Mucosa of descending colon (tissue), 3 donors: ENCODE data around the gene SUN3. TPM values are rescaled to one million over a fixed set of nuclear protein-coding genes. Genes with fewer than 3 reads are reported as not detected.
"Not testable (repeated sequence)": the region's sequence is repeated elsewhere in the genome, so short reads cannot be mapped to it uniquely, and the experiment has no call there.

Experiments used
- ATAC-seq: fragments of 200-7000 bp; cut with Tn5 transposase; one replicate; pipeline ENCODE4 v1.9.1; 2020; ENCODE audit warnings: mild to moderate bottlenecking, moderate library complexity
- DNase-seq, 3 donors: peaks; one replicate each; pipeline ENCODE4 v3.0.0-alpha.2; 2020
- H3K36me3 ChIP-seq: fragments of 200-600 bp; one replicate; pipeline ENCODE4 v1.8.0; 2021; ENCODE audit warnings: low read depth, mild to moderate bottlenecking
- H3K4me1 ChIP-seq: fragments of 200-600 bp; one replicate; pipeline ENCODE4 v1.8.0; 2021; ENCODE audit warnings: low read depth, mild to moderate bottlenecking
- H3K4me3 ChIP-seq: fragments of 200-600 bp; one replicate; pipeline ENCODE4 v1.8.0; 2021; ENCODE audit warnings: mild to moderate bottlenecking
- H3K9me3 ChIP-seq: fragments of 200-600 bp; one replicate; pipeline ENCODE4 v1.8.0; 2021; ENCODE audit warnings: mild to moderate bottlenecking
- intact Hi-C, 2 donors: fragments of 100-400 bp; cut with DNase I in 1 of 2; cut with micrococcal nuclease in 1 of 2; formaldehyde crosslinking; loops; one replicate each; pipeline versions ENCODE4 v1.11.0 to v1.11.1; 2022; cut with DNase I, micrococcal nuclease
- total RNA-seq, 3 donors: library from RNA; stranded (reverse); fragmentation: NEBNext Ultra II Directional in 2 of 3; extraction: Animal tissue kit (Norgen Biotek cat#: 25700) in 2 of 3; gene quantifications; one replicate each; pipeline versions ENCODE4 v1.2.1 to v1.2.4, GENCODE V29; 2021 to 2023
- TF ChIP-seq, protein P1 (sequence below): fragments of 200-600 bp; IDR thresholded peaks from one replicate; pipeline ENCODE4 v1.8.0; 2022; ENCODE audit warnings: antibody characterized with exemption, mild to moderate bottlenecking
- donor health status: DM: no; HTN: no; CAD: no; lungs with moderate emphysema.
- donor health status: DM: no; HTN: no; CAD: no.
- donor health status: DM: no; HTN: yes; CAD: no.

The SUN3 gene
- total RNA-seq, 3 donors from 2014 or later, result 0.31 TPM; not detected in 2

DNA sequence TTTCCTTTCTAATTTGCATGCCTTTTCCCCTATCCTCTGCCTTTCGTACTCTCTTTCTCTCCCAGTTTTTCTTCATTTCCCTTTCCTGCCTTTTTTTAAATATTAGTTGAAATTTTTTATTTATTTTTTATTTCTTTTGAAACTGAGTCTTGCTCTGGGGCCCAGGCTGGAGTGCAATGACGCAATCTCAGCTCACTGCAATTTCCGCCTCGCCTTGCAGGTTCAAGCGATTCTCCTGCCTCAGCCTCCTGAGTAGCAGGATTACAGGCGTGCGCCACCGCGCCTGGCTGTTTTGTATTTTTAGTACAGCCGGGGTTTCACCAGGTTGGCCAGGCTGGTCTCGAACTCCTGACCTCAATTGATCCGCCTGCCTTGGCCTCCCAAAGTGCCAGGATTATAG lies 29.5 kb downstream of the SUN3 start:
- DNase-seq (no peak), ATAC-seq (no peak)
- no peaks in the 10 kb centered on the region for H3K4me1 ChIP-seq
- no peak overlapping the region for H3K4me3 ChIP-seq
- intact Hi-C loops, result loop anchor here in 1 of 2 donors (10.0 kb wide), 1 partner anchor 105 kb away; no protein-coding TSS in a partner anchor
- no peaks in the 10 kb centered on the region for H3K9me3 ChIP-seq
- no peaks in the 10 kb centered on the region for H3K36me3 ChIP-seq
- TF ChIP-seq, protein P1, sequence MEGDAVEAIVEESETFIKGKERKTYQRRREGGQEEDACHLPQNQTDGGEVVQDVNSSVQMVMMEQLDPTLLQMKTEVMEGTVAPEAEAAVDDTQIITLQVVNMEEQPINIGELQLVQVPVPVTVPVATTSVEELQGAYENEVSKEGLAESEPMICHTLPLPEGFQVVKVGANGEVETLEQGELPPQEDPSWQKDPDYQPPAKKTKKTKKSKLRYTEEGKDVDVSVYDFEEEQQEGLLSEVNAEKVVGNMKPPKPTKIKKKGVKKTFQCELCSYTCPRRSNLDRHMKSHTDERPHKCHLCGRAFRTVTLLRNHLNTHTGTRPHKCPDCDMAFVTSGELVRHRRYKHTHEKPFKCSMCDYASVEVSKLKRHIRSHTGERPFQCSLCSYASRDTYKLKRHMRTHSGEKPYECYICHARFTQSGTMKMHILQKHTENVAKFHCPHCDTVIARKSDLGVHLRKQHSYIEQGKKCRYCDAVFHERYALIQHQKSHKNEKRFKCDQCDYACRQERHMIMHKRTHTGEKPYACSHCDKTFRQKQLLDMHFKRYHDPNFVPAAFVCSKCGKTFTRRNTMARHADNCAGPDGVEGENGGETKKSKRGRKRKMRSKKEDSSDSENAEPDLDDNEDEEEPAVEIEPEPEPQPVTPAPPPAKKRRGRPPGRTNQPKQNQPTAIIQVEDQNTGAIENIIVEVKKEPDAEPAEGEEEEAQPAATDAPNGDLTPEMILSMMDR, result no peak

DNA sequence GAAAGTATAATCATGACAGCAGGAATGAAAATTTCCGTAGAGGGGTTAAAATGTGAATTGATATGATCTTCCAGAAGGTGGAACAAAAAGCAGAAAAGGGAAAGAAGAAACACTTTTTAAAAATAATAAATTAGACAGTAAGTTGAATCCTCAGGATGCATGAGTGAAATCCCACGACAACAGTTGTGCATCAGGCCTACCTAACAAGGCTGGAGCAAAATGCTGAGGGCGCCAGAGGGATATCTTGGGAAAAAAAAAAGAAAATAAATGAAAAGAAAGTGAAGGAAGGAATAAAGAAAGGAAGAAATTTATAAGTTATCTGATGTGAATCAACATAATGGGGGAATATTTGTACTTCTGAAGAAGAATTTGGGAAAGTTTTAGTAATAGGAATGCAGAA lies 36.5 kb downstream of the SUN3 start:
- Histone ChIP-seq H3K36me3 (no peaks in the 10 kb centered on the region), H3K9me3 (no peaks in the 10 kb centered on the region), H3K4me3 (no peak overlapping the region), H3K4me1 (no peaks in the 10 kb centered on the region)
- intact Hi-C loops, result loop anchor here in 1 of 2 donors (10.0 kb wide), 1 partner anchor 112 kb away; no protein-coding TSS in a partner anchor
- TF ChIP-seq, protein P1, result no peak
- ATAC-seq (no peak), DNase-seq (no peak)

- TF ChIP-seq, protein P1, result peak; percentile 4
- intact Hi-C loops, result loop anchor here in 1 of 2 donors (10.0 kb wide), 1 partner anchor 113 kb away; no protein-coding TSS in a partner anchor
- Histone ChIP-seq H3K36me3 (no peaks in the 10 kb centered on the region), H3K4me3 (no peak overlapping the region), H3K9me3 (no peaks in the 10 kb centered on the region), H3K4me1 (no peaks in the 10 kb centered on the region)
- ATAC-seq (peak; percentile 99), DNase-seq (peak; percentile 90 to 94 (median 93))
Observed at GRCh38 chr7:47991741-47992311, 37.1 kb downstream of the SUN3 start.

GRCh38 chr7:47991270-47991669 lies 37.6 kb downstream of the SUN3 start:
- H3K4me3 ChIP-seq, result no peak overlapping the region
- intact Hi-C loops, result loop anchor here in 1 of 2 donors (10.0 kb wide), 1 partner anchor 114 kb away; no protein-coding TSS in a partner anchor
- TF ChIP-seq, protein P1, result no peak
- ATAC-seq (no peak), DNase-seq (no peak)
- H3K9me3 ChIP-seq, result no peaks in the 10 kb centered on the region
- no peaks in the 10 kb centered on the region for H3K4me1 ChIP-seq
- no peaks in the 10 kb centered on the region for H3K36me3 ChIP-seq

- DNase-seq, result no peak
- Histone ChIP-seq H3K4me1 (no peaks in the 10 kb centered on the region), H3K4me3 (no peak overlapping the region), H3K36me3 (no peaks in the 10 kb centered on the region), H3K9me3 (no peaks in the 10 kb centered on the region)
- intact Hi-C loops, result loop anchor here in 1 of 2 donors (10.0 kb wide), 1 partner anchor 114 kb away; no protein-coding TSS in a partner anchor
- TF ChIP-seq, protein P1, result no peak
- ATAC-seq, result no peak
Observed at GRCh38 chr7:47990592-47990991, 38.3 kb downstream of the SUN3 start.

- not testable (repeated sequence) for H3K4me3 ChIP-seq, H3K36me3 ChIP-seq, H3K4me1 ChIP-seq, ATAC-seq, DNase-seq, H3K9me3 ChIP-seq
- intact Hi-C loops, result loop anchor here in 1 of 2 donors (10.0 kb wide), 1 partner anchor 115 kb away; no protein-coding TSS in a partner anchor
Observed at GRCh38 chr7:47989607-47990400, 39.1 kb downstream of the SUN3 start.
